HG03442 (cell line): ENCODE data around the gene LRP8.
A peak's percentile ranks its signal among the peaks of the same experiment; 100 is the strongest.

Experiments used
- ATAC-seq: cut with Tn5 transposase; IDR thresholded peaks from one replicate; pipeline ENCODE4 v1.9.1; 2021; ENCODE audit warnings: mild to moderate bottlenecking, moderate library complexity; ENCODE audit not compliant: unreplicated experiment

LRP8 gene

GRCh38 chr1:53267761-53268160, 60.1 kb downstream of the LRP8 start:
- no peak for ATAC-seq

- ATAC-seq = no peak
Observed at GRCh38 chr1:53266038-53266437, 61.8 kb downstream of the LRP8 start.

DNA sequence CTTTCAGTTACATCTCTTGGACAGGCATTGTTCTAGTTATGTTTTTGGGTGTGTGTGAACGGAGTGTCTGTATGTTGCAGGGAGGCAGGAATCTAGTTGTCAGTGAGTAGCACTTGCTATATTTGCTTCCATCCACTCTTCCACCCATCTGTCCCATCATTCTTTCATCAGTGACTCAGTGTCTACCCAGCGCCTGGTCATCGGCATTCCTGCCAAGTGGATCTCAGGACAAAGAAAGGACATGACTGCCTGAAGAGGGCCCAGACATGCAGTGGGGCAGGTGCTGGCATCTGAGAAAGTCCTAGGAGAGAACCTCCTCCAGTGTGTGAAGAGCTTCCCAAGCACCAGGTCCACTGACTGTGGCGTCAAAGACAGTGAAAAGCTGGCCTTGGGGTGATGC, 62.3 kb downstream of the LRP8 start:
- no peak for ATAC-seq

GRCh38 chr1:53264048-53264447, 63.8 kb downstream of the LRP8 start:
- no peak for ATAC-seq

GRCh38 chr1:53262000-53262399, 65.9 kb downstream of the LRP8 start:
- no peak for ATAC-seq

DNA sequence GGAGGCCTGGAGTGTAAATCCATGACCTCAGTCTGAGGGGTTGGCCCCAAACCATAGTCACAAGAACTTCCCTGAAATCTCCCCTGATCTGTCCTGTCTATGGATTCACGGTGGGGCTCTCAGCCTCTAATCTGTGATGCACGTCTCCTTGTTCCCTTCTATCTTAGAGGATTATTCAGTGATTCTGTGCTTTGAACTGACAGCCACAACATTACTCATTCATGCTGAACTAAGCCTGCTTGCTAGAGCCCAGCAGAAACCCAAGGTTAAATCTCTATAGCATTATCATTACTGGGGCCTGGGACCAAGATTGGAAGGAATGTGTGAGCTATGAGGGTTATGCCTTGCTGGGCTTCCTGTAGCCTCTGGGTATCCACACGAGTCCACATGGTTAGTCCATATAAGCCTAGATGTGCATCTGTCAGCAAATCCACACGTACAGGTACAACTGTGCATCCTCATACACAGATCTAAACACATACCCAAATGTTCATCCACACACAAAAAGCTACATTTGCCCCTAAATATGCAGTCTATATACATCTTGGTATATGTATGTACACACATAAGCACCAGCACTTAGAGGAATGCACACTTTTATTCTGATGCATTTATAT, 67.1 kb downstream of the LRP8 start:
- ATAC-seq = no peak

- peak; percentile 42 for ATAC-seq
Observed at GRCh38 chr1:53259932-53260331, 67.9 kb downstream of the LRP8 start.

DNA sequence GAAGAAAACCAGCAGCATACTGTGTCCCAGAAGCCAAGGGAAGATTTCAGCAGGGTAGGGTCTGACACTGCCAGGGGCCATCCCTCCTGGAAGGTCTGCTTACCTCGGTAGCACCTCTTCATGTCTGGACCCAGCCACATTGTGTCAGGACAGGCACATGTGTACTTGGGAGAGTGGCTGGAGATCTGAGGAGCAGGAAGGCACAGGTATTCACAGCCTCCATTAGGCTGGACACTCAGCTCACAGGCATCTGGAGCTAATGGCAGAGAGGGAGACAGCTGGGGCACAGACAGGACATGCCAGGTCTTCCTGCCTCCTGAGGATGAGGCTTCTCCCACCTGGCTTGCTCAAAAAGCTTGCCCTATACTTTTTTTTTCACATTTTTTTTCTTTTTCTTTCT, 69.7 kb downstream of the LRP8 start:
- no peak for ATAC-seq

GRCh38 chr1:53257454-53258081, 70.3 kb downstream of the LRP8 start:
- no peak for ATAC-seq

GRCh38 chr1:53256511-53257453, 71.1 kb downstream of the LRP8 start:
- no peak for ATAC-seq

DNA sequence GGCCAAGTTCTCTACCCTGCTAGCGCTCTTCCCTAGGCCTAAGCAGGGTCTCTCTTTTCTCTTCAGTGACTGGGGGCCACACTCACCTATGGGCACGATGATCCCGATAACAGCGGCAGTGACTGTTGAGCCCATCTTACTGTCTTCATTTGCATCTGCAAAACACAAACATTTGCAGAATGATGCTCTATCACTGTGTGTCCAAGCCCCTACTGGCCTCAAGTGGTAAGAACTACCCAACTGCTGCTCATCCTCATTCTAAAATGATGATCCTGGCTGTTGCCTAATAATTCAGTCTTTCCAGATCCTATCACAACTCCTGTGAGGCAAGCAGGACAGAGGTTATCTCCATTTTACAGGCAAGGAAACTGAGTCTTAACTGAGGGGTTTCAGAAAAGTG, 72.8 kb downstream of the LRP8 start:
- no peak for ATAC-seq

- ATAC-seq = no peak
Observed at GRCh38 chr1:53254011-53254640, 73.7 kb downstream of the LRP8 start.

DNA sequence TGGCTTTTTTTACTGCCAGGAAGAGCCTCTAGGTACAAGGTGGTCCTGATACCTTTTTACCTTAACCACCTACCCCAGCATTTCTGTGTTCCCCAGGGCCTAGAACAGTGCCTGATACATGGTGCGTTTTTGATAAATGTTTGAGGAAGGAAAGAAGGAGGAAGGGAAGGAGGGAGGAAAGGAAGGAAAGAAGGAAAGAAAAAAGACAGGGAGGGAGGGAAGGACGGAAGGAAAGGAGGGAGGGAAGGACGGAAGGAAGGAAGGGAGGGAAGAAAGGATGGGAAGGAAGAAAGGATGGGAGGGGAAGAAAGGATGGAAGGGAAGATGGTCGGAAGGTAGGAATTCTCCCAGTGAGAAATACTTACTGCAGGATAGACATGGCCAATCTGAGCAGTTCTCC, 77.5 kb downstream of the LRP8 start:
- ATAC-seq = no peak

DNA sequence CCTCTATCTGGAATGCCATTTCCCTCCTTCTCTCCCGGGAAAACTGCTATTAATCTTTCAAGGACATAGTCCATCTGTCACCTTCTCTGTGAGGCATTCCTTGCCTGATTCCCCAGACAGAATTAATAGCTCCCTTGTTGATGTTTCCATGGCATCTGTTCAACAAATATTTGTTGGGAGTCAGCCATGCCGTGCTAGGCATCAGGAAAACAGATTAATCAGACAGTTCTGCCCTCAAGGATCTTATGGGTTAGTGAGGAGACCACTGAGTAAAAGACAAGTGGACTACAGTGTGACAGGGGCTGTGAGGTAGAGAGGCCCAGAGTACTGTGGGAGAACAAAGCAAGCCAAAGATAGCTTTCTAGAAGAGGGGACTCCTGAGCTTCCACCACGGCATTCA, 78.2 kb downstream of the LRP8 start:
- ATAC-seq = no peak

GRCh38 chr1:53246261-53247134, 81.4 kb downstream of the LRP8 start:
- no peak for ATAC-seq

- ATAC-seq = no peak
Observed at GRCh38 chr1:53244141-53244540, 83.7 kb downstream of the LRP8 start.

- ATAC-seq = no peak
Observed at GRCh38 chr1:53242381-53242780, 85.5 kb downstream of the LRP8 start.

DNA sequence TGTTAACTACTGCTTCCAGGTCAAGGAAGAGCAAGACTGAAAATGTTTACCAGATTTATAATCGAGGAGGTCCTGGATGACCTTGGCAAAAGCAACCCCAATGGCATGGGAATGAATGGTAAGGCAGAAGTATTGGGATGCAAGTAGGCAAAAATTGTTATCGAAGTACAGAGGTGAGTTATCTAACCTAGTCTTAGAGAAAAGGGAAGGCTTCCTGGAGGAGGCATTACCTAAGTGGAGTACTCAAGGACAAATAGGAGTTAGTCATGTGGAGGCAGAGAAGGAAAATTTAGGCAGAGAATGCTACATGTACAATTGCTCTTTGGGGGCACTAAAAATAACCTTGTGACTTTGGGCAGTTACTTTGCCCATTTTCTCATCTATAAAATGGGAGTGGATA, 86.0 kb downstream of the LRP8 start:
- no peak for ATAC-seq

DNA sequence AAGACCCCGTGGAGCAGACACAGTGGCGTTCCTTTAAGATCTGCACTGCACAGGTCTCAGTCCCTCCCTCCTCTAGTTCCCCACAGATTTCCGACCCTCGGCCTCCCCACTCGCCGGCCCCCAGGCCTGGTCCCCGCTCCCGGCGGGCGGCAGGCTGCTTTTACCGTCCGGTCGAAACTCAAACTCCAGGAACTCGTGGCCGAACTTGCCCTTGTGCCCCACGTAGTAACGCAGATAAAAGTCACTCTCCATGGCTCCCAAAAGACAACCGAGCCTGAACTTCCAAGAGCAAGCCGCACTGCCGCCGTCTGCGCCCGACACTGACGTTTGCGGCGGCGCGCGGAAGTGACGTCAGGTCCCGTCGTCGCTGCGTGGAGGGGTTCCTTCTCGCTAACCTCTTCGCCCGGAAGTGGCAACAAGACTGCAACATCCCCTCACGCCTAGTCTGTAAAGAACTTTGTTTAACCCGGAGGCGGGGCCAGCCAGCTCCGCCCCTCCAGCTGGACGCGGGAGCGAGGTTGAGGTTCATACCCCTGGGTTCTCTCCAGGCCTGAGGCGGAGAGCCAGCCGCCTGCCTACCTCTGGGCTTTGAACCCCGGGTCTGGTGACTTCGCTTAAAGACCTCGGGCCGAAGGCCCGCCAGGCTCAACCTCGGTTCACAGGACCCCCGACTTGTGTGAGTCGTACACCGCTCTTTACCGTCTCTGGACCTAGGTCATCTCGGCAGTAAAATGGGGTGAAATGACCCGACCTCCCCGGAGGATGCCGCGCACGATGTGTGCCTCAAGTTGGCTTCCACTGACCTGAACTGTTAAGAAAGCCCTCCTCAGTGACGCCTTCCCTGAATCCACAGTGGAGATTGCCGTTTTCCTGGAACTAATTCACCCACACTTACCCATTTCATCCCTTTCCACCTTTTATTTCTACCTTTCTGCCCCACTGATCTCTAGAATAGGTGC, 89.4 kb downstream of the LRP8 start, which contains the start of gene MAGOH:
Gene MAGOH, minus strand, starts transcription at position 322 of the 959 bp plus-strand sequence. Its CDS starts 70 bp downstream, at position 252.
- ATAC-seq = peak; percentile 96
